Kidney (tissue), 14 donors: ENCODE measurements around the gene KIF22. TPM values are rescaled to one million over a fixed set of nuclear protein-coding genes. Genes with fewer than 3 reads are reported as not detected.

ENCODE experiments used
- DNase-seq, 5 donors: peaks; one replicate each; pipeline ENCODE4 v3.0.0-alpha.2; 2013 to 2020
- FAIRE-seq: peaks from 2 replicates; lab custom pipeline; 2012; peaks lifted over from hg19 to GRCh38; lab: Jason Lieb, UNC
- H3K27ac ChIP-seq, 2 donors: one replicate each; pipeline ENCODE4 v1.7.0; 2013; ENCODE audit warnings: low read depth in 2 of 2, low read length in 2 of 2, inconsistent platforms in 1 of 2
- H3K27me3 ChIP-seq: one replicate; pipeline ENCODE4 v1.7.1; 2013; ENCODE audit warnings: low read length, inconsistent platforms; ENCODE audit not compliant: control insufficient read depth, insufficient read depth
- H3K36me3 ChIP-seq, 3 donors: one replicate each; pipeline versions ENCODE4 v1.7.0 to v1.7.1; 2013; ENCODE audit warnings: low read length in 3 of 3, control low read depth in 1 of 3, inconsistent platforms in 1 of 3; ENCODE audit not compliant: insufficient read depth in 3 of 3, control insufficient read depth in 2 of 3
- H3K4me1 ChIP-seq, 3 donors: one replicate each; pipeline versions ENCODE4 v1.7.0 to v1.7.1; 2013; ENCODE audit warnings: low read length in 3 of 3, inconsistent platforms in 1 of 3, low read depth in 1 of 3; ENCODE audit not compliant: control insufficient read depth in 2 of 3, insufficient read depth in 2 of 3
- H3K4me3 ChIP-seq, 3 donors: one replicate each; pipeline versions ENCODE4 v1.7.0 to v1.8.1; 2013; ENCODE audit warnings: low read length in 3 of 3, control low read depth in 1 of 3, inconsistent platforms in 1 of 3
- H3K9ac ChIP-seq, 3 donors: one replicate each; pipeline versions ENCODE4 v1.7.0 to v1.7.1; 2013; ENCODE audit warnings: low read length in 3 of 3, control low read depth in 1 of 3, inconsistent platforms in 1 of 3
- H3K9me3 ChIP-seq, 3 donors: one replicate each; pipeline versions ENCODE4 v1.7.0 to v1.7.1; 2013; ENCODE audit warnings: low read length in 3 of 3, control low read depth in 1 of 3, inconsistent platforms in 1 of 3; ENCODE audit not compliant: control insufficient read depth in 2 of 3, insufficient read depth in 1 of 3
- intact Hi-C: fragments of 100-400 bp; cut with DNase I; formaldehyde crosslinking; loops from one replicate; pipeline ENCODE4 v1.11.1; 2022
- polyA plus RNA-seq: library from polyadenylated mRNA; stranded (reverse); fragments of 350-450 nt; fragmentation: Illumina TruSeq; extraction: RNeasy Lipid Tissue Mini Kit (QIAGEN cat#74804); gene quantifications from one replicate; pipeline ENCODE4 v1.2.3, GENCODE V29; 2014; ENCODE audit warnings: low read depth, low replicate concordance; ENCODE audit not compliant: insufficient read depth
- total RNA-seq: library from RNA; stranded (reverse); fragmentation: NEBNext Ultra II Directional; extraction: Animal tissue kit (Norgen Biotek cat#: 25700); gene quantifications from one replicate; pipeline ENCODE4 v1.2.1, GENCODE V29; 2021
- TF ChIP-seq, protein P1 (sequence below): IDR thresholded peaks from 3 replicates; pipeline ENCODE4 v1.5.1; 2012; ENCODE audit warnings: mild to moderate bottlenecking, moderate library complexity, borderline replicate concordance; ENCODE audit not compliant: insufficient read depth; ENCODE audit errors: extremely low read depth
- donor health status: control.
- donor health status: control.
- donor health status: control.
- donor health status: control.
- donor health status: control.
- donor health status: DM: yes; HTN: yes; CAD: no.
- donor health status: Normal renal cell carcinoma (clear cell type).

KIF22 gene
- total and polyA plus RNA-seq, 2 donors from 2014 or later = 32.3 to 42.9 TPM

DNA sequence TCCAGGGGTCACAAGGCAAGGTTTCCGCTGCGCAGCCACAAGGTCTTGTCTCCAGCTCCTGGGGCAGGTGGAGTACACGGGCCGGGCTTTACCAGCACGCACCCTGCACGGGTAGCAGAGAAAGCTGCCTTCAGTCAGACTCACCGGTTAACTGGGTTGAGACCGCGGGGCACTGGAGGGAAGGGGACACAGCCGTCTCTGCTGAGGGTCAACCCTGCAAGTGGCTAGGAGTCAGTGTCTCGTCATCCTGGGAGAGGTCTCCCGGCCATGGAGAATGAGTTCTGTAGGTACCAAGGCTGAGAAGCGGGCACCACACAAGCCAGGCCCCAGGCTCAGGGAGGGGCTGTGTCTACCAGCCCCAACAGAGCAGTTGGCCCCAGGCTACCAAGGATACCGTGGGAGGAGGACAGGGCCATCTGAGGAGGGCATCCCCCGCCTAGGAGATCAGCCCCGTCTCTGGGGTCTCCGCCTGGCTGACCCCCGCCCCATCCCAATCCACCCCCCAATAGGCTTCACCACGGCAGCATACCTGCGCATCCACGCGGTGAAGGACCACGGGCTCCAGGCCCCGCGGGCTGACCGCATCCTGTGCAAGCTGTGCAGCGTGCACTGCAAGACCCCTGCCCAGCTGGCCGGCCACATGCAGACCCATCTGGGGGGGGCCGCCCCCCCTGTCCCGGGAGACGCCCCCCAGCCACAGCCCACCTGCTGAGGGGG is 18.6 kb downstream of the KIF22 start:
- Histone ChIP-seq H3K9me3 (no peaks in the 10 kb centered on the region), H3K36me3 (peaks cover 0 to 3% (median 2%) of the 10 kb centered on the region in 3 donors), H3K9ac (no peak overlapping the region), H3K27ac (peak overlapping the region in 1 of 2 donors; percentile 94), H3K27me3 (no peaks in the 10 kb centered on the region), H3K4me3 (peak overlapping the region in 1 of 3 donors; percentile 56), H3K4me1 (peaks cover 2 to 39% (median 16%) of the 10 kb centered on the region in 3 donors)
- TF ChIP-seq, protein P1, sequence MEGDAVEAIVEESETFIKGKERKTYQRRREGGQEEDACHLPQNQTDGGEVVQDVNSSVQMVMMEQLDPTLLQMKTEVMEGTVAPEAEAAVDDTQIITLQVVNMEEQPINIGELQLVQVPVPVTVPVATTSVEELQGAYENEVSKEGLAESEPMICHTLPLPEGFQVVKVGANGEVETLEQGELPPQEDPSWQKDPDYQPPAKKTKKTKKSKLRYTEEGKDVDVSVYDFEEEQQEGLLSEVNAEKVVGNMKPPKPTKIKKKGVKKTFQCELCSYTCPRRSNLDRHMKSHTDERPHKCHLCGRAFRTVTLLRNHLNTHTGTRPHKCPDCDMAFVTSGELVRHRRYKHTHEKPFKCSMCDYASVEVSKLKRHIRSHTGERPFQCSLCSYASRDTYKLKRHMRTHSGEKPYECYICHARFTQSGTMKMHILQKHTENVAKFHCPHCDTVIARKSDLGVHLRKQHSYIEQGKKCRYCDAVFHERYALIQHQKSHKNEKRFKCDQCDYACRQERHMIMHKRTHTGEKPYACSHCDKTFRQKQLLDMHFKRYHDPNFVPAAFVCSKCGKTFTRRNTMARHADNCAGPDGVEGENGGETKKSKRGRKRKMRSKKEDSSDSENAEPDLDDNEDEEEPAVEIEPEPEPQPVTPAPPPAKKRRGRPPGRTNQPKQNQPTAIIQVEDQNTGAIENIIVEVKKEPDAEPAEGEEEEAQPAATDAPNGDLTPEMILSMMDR = no peak
- DNase-seq (peak in 2 of 5 donors; percentile 81 to 87), FAIRE-seq (no peak)
- intact Hi-C loops = no loop called here

DNA sequence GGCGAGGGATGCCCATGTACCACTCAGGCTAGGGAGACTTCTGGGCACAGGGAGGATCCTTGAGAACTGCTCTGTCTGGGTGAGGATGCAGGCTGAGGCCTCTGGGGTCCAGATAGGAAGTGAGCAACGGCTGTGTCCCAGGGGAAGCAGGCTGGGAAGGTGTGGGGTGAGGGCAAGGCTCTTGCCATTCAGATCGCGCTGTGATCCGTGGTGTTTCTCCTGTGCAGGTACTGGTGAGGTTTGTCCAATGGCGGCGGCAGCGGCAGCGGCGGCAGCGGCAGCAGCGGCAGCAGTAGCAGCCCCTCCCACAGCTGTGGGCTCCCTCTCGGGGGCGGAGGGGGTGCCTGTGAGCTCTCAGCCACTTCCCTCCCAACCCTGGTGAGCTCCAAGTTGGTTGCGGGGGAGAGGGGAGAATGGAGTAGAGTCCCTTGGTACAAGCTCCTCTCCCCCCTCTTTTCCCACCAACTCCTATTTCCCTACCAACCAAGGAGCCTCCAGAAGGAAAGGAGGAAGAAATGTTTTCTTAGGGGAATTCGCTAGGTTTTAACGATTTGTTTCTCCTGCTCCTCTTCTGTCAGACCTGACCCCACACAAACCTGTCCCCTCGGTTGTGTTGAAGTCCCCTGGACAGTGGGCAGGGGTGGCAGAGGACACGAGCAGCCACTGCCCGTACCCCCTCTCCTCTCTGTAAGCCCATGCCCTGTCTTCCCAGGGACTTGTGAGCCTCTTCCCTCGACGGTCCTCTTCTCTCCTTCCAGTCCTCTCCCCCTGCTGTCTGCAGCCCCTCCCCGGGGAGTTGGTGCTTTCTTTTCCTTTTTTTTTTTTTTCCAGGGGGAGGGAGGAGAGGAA is 19.5 kb downstream of the KIF22 start:
- H3K9ac ChIP-seq = no peak overlapping the region
- DNase-seq (peak in 4 of 5 donors; percentile 48 to 77 (median 60)), FAIRE-seq (no peak)
- peaks cover 2 to 36% (median 12%) of the 10 kb centered on the region in 3 donors for H3K4me1 ChIP-seq
- intact Hi-C loops = no loop called here
- H3K9me3 ChIP-seq = no peaks in the 10 kb centered on the region
- no peaks in the 10 kb centered on the region for H3K27me3 ChIP-seq
- TF ChIP-seq, protein P1 = no peak
- peak overlapping the region in 1 of 2 donors; percentile 95 for H3K27ac ChIP-seq
- H3K36me3 ChIP-seq = peaks cover 0 to 3% (median 2%) of the 10 kb centered on the region in 3 donors
- no peak overlapping the region for H3K4me3 ChIP-seq

DNA sequence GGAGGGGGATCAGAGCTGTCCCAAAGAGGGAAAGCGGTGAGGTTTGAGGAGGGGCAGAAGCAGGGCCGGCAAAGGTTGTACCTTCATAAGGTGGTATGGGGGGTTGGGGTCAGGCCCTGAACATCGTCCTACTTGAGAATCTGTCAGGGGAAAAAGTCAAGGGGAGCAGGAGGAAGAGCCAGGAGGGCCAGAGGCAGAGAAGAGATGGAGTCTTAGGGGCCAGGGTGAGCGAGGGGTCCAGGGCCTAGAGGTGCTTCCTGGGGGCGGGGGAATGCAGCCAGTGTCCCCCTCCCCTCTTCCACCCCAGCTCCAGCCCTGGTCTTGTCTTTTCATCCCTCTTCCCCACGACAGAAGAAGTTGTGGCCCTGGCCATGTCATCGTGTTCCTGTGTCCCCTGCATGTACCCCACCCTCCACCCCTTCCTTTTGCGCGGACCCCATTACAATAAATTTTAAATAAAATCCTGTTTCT is 20.2 kb downstream of the KIF22 start:
- Histone ChIP-seq H3K27me3 (no peaks in the 10 kb centered on the region), H3K4me1 (peaks cover 2 to 38% (median 12%) of the 10 kb centered on the region in 3 donors), H3K36me3 (peaks cover 0 to 3% (median 2%) of the 10 kb centered on the region in 3 donors), H3K27ac (peak overlapping the region; percentile 83 to 95), H3K9ac (peak overlapping the region in 1 of 3 donors; percentile 58), H3K9me3 (no peaks in the 10 kb centered on the region), H3K4me3 (peak overlapping the region in 1 of 3 donors; percentile 66)
- FAIRE-seq (no peak), DNase-seq (no peak)
- TF ChIP-seq, protein P1 = no peak
- intact Hi-C loops = no loop called here
